Stimulated activated CD4-positive, alpha-beta T cell treated with anti-CD3 and anti-CD28 coated beads, Interleukin-12 subunit alpha, Interleukin-12 subunit beta, amount 100 ng/mL, for 4 hours (primary cell): ENCODE results near the gene CLPX.
A peak's percentile ranks its signal among the peaks of the same experiment; 100 is the strongest.
"Not testable (repeated sequence)": the region's sequence is repeated elsewhere in the genome, so short reads cannot be mapped to it uniquely, and the experiment has no call there.

Experiments used
- DNase-seq: peaks from one replicate; pipeline ENCODE4 v3.0.0-alpha.2; 2020

Gene CLPX

DNA sequence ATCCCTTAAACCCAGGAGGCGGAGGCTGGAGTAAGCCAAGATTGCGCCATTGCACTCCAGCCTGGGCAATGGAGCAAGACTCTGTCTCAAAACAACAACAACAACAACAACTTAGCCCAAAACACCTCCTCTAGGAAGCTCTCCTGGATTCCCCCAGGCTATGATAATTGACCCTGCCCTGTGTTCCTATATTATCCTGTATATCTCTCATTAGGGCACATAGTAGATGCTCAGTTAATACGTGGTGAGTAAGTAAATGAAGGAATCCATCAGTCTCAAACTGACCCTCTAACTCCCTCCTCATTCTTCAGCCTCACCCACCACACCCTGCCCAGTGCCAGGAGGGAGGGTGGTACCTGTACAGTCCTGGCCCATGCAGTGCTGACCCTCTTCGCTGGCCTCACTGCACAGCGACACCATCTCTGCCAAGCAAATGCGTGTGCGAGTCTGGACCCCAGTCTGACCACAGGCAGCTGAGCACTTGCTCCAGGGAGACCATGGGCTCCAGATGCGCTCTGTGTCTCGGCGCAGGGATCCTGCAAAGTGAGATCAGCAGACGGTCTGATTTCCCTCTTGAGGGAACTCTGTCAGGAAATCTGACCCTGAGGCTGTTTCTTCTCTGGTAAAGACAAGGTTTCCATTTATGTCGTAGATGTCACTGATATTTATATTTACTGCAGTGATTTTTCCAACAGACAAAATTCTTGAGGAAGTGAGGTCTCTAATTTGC is 20.0 kb upstream of the CLPX start:
- DNase-seq: no peak

DNA sequence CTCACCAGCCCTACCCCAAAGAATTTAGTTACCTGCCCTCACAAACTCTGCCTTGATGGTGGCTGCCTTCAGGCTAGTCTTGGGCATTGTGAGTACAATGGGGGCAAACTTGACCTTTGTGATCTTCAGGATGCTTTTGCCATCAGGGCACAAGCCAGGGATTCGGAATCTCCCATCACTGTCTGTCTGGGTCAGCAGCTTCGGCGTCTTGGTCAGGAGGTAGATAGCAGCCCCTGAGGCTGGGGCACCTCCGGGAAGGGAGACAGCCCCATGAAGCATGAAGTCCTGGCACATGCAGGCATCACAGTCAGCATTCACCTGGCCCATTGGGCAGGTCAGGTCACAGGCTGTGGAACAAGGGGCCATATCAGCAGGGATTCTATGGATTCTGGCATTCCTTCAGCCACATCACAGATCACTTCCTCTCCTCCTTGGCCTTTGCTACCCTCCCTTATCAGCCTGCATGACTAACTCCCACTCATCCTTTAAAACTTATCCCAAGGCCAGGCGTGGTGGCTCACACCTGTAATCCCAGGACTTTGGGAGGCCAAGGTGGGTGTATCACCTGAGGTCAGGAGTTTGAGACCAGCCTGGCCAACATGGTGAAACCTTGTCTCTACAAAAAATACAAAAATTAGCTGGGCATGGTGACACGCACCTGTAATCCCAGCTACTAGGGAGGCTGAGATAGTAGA is 19.2 kb upstream of the CLPX start:
- no peak for DNase-seq

DNA sequence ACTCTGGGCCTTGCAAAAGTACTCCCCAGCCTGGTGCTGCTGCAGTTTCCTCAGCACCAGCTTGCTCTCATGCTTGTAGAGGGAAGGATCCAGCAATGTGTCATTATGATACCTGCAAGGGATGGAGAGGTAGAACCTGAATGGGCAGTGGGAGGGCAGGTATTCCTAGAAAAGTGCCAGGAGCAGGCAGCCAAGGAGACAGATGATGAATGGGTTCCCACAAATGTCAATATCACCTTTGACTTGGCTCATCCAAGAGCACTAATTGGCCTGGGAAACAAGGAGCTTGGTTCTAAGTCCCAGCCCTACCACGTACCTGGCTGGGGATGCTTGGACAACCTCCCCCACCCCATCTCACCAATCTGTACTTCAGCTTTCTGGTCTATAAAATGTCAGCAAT is 16.8 kb upstream of the CLPX start:
- no peak for DNase-seq

DNA sequence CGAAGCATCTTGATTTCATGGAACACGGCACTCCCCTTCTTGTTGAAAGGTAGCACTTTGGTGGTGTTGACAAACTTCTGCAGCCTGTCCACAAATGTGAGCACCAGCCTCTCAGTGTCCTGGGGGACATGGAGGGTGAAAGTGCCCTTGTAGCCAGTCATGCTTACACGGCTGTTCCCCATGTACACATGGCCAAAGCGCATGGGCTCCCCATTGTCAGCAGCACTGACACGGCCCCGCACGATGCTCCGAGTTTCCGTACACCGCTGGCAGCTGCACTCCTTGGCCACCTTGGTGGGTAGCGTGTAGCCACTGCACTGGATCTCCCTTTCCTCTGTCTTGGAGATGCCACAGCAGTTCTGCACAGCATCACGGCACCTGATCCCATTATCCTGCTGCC is 13.4 kb upstream of the CLPX start:
- DNase-seq: no peak

DNA sequence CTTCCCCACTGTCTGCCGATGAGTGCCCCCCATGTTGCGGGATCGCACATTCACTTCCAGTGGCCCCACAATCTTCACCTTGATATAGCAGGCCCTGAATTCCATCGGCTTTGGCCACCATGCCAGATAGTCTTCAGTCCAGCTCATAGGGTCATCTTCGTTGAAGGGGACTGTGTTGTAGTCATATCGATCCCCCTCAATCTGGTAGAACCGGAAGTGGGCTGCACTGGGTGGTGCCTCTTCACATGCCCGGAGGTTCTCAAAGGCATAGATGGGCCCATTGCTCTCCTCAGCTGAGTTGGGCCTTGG is 12.1 kb upstream of the CLPX start:
- DNase-seq: no peak

DNA sequence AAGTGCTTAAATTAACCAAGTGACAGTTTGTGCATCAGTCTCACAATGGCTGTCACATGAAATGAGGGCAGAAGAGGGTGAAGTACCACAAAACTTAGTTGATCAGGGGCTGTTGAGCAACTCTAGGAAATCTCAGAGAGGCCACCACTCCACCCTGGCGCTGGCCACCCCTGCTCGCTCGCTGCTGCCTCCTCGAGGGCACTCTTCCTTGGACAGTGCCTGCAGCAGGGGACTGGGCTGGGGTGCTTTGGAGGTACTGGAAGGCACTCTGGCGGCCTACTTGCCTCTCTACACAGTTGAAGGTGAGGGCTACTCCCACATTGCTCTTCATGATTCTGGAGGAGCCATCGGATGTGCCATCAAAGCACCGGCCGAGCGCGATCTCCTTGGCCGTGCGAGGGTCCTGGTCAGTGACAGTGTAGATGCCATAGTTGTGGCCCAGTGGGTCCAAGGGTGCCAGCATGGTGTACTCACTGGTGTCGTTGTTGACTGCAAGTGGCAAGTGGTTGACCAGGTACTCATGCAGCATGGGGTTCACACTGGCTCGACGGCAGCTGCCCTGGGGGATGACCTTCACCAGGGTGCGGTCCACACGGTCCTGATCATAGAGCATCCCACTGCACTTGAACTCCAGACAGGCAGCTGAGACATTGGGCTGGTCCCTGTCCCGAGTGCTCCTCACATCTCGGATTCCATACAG is 11.6 kb upstream of the CLPX start:
- no peak for DNase-seq

DNA sequence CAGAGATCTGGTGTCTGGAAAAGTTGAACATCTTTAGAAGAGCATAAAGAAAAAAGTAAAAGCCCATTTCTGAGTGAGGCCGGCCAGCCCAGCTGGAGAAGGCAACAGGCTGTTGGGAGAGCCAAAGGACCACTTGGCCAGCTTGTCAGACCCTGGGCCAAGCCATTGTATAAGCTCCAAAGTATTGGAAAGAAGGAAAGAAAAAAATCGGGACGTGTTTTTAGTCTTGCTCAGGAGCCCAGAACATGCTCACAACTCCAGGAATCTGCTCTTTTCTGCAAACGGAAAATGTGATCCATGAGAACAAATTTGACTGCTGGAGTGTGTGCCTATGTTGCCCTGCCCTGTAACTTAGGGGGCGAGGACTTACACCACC is 10.4 kb upstream of the CLPX start:
- DNase-seq: no peak

DNA sequence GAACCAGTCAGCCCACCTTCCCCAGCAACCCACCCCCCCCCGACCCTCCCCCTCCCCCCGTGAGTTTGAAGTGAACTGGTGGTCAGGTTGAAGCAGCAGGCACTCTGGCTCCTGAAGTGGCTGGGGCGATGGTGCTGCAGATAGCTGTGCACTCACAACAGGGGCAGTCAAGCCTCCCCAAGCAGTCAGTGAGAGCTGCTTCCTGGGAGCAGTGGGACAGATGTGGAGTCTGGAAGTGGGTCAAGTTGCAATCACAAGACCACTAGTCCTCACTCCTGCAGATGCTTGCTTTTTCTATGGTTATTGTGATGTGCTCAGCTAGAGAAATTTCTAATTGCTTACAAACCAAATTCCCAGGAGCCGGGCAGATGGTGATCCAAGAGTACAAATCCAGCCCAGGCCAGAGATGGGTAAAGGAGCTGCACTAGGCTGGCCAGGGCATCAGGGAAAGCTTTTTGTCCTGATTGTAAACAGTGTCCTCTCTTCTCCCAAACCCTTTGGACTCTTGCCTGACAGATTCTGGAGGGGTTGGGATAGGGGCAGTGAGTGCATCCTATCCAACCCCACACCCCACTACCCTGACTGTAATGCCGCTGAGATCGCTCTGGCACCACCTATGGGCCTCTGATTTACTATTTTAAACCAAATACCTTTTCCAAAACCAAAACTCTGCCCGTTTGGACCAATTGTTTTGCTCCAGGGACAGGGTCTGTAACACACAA is 9.8 kb upstream of the CLPX start:
- DNase-seq: no peak

DNA sequence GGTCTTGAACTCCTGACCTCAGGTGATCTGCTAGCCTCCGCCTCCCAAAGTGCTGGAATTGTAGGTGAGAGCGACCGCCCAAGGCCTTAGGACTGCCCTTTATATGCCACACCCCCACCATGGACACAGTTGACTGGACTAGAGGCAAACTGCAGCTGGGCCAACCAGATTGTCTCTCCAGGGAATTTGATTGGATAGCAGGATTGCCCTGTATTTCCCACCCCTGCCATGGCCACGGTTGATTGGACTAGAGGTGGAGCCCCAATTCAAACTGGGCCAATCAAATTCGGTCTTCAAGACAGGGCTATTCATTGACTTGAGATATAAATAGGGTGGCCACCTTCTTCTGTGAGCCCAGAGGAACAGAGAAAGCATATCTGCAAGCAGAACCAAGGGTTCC is 6.9 kb upstream of the CLPX start:
- no peak for DNase-seq

DNA sequence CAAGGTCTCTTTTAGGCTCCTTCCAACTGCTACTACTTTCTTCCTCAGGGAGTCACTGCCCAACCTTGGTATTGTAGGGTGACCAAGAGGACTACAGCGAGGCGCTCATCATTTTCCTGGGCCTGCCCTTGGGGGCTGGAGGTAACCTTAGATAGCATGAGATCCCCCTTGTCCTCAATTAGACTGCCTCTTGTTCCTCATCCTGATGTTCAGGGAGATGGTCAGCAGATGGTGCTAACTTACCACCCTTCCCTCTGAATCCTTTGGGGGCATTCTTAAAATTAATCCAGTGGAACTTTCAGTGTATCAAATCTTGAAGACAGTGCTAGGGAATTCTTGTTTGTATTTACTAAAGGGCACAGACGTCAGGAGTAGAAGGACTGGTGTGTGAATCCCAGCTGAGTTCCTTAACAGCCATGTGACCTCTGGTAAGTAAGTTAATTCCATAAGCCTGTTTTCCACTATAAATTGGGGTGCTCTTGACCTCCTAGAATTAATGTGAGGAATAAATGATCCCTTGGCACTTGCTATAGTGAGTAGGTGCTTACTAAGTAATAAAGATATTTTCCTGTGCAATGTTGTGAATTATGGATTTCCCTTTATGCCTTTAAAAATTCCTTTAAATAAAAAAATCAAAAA is 4.1 kb upstream of the CLPX start:
- no peak for DNase-seq

DNA sequence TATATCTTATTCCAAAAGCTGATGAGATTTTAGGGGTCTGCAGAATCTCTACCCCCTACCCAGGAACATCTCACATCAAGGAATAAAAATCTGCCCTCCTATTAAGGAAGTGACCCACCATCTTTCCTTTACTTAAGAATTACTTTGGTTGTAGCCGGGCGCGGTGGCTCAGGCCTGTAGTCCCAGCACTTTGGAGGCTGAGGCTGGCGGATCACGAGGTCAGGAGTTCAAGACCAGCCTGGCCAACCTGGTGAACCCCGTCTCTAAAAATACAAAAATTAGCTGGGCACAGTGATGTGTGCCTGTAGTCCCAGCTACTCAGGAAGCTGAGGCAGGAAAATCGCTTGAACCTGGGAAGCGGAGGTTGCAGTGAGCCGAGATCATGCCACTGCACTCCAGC is 3.3 kb upstream of the CLPX start:
- DNase-seq: not testable (repeated sequence)

DNA sequence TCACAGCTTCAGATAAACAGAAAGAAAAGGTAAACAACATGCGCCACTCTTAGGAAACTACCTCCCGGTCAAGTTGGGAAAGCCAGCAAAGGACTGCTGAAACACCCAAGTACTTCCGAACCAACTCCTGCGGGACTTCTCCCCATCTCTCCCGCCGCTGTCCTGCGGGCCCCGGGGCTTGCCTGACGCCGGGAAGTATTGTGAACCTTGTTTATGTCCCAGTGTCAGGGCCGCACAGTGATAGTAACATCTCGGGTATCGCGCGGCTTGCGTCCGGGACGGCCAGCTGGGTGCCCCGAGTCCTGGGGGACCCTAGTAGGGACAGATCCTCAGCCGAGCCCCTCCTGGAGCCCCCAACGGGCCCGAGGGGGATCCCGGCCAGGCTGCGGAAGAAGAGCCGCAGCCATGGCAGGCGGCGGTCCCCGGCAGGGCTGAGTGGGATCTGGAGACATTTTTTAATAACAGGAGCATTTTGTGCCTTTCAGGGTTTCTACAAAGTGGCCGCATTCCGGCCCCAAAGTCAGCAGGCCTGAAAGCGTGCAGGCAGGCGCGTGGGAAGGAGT is 756 bp downstream of the CLPX start:
- peak; percentile 16 for DNase-seq

DNA sequence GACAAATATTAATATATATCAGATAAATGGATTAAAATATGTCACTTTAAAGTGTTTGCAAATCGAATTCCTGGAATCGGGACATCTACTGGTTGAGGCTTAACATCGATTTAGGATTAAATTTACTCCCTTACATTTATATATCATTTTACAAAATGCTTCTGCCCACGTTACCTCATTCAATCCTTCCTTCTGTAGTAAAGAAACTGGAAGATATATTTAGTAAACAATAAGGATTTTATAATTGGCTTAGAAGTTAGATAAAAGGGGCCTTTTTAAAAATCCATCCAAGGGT is 1.3 kb downstream of the CLPX start:
- DNase-seq: no peak

DNA sequence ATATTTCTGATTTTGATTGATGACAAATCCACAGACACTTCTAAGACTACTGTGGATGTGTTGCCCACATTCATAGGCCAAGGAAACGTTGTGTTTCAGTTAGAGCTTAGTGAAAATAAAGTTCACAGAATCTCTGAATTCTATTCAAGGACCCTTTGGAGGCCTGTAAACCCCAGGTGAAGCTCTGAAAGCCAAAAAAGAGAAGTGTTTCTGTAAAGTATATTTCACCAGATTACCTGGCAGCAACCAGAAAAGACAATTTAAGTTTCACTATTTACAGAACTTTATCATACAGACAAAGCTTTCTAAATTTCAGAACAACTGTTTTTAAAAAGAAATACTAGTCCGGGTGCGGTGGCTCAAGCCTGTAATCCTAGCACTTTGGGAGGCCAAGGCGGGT is 2.6 kb downstream of the CLPX start:
- no peak for DNase-seq

DNA sequence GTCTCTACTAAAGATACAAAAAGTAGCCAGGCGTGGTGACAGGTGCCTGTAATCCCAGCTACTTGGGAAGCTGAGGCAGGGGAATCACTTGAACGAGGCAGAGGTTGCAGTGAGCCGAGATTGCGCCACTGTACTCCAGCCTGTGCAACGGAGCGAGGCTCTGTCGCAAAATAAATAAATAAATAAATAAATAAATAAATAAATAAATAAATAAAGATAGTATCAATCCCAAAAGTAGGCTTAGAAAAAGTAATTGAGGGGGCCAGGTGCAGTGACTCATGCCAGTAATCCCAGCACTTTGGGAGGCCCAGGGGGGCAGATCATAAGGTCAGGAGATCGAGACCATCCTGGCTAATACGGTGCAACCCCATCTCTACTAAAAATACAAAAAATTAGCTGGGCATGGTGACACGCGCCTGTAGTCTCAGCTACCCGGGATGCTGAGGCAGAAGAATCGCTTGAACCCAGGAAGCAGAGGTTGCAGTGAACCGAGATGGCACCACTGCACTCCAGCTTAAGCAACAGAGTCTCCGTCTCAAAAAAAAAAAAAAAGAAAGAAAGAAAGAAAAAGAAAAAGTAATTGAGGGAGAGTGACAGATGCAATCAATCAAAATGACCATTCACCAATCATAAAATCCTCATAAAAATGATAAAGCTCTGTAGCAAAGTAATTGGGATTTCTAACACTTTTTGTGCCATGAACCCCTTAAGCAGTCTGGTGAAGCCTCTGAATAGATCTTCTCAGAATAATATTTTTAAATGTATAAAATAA is 3.4 kb downstream of the CLPX start:
- DNase-seq: not testable (repeated sequence)

DNA sequence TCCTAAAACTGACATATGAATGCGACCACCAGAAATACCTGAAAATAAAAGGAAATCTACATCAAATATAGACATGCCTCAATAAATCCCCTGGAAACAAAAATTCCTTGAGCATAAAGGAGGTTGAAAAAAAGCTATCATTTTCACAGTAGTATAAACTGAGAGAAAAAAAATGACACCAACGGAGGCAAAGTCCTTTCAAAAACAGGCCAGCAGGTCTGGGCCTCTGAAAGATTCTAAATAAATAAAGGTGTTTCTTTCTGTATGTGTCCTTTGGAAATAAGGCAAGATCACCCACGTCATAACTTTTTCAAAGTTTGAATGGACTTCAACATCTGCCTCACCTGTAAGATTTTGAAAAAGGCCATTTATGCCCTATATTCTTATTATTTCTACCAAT is 5.0 kb downstream of the CLPX start:
- no peak for DNase-seq

DNA sequence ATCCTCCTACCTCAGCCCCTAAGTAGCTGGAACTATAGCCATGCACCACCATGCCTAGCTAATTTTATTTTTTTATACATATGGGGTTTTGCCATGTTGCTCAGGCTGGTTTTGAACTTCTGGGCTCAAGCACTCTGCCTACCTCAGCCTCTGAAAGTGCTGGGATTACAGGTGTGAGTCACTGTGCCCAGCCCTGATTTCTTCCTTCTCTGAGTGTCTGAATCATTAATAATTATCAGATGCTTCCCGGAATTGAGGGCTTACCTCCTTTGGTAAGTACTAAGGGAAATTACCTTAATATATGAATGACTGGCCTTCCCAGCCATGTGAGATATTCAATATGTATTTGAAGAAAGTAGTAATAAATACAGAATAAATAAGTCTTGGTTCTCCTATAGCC is 7.2 kb downstream of the CLPX start:
- no peak for DNase-seq

DNA sequence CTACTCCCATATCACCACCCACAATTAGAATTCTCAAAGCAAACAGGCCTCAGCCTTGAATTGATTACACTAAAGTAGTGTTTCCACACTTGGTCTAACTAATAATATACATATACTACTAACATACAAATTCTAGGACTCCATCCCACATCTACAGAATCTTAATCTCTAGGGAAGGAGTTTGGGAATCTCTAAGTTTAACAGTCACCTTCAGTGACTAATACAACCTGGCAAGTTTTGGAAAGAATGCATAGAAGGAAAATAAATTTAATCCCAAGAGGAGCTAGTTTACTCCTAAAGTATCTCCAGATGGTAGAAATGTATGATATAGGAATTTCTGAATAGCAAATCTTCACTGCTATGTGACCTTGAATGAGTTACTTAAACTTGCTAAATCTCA is 9.1 kb downstream of the CLPX start:
- no peak for DNase-seq

DNA sequence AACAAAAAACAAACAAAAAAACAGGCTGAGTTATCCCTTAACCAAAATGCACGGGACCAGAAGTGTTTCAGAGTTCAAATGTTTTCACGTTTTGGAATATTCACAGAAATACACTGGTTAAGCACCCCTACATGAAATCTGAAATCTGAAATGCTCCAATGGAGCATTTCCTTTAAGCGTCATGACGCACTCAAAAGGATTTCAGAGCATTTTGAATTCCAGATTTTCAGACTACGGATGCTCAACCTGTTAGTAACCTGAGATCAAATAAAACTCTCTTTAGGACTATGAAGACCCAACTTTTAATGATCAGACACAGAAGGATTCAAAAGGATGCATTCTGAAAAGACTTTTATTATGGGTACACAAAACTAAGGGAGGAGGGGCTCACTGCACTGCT is 9.6 kb downstream of the CLPX start:
- no peak for DNase-seq

DNA sequence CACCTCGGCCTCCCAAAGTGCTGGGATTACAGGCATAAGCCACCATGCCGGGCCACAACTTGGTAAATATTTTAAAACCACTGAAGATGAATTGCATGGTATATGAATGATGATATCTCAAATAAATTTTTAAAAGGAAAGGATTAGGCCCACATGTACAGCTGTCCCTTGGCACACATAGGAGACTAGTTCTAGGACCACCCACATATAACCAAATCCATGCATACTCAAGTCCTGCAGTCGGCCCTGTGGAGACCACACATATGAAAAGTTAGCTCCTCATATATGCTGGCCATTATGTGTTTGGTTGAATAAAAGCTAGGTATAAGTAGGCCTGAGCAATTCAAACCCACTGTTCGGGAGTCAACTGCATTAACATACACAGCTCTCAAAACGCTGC is 10.6 kb downstream of the CLPX start:
- no peak for DNase-seq

DNA sequence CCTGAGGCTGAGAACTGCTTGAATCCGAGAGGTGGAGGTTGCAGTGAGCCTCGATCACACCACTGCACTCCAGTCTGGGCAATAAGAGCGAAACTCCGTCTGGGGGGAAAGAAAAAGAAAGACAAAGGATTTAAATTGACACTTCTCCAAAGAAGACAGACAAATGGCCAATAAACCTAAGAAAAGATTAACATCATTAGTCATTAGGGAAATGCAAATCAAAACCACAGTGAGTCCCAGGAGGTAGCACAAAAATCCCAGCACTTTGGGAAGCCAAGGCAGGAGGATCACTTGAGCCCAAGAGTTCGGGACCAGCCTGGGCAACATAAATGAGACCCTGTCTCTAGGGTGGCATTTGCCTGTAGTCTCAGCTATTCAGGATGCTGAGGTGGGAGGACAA is 12.6 kb downstream of the CLPX start:
- no peak for DNase-seq

DNA sequence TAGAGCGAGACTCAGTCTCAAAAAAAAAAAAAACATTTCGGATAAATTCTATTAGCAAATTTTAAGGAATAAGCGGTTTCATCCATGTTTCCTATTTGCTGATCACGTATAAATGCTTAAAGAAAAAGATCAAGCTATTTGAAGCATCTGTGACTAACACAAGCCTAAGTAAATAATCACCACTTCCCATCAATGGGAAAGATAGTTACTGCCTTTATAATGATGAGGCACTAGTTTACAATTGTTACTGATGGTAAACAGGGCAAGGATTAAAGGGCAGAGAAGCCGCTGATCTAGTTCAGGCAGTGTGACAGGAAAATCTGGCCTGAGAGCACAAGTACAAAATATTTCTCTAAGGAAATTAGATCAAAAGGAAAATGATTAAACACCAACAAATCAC is 13.7 kb downstream of the CLPX start:
- DNase-seq: no peak

DNA sequence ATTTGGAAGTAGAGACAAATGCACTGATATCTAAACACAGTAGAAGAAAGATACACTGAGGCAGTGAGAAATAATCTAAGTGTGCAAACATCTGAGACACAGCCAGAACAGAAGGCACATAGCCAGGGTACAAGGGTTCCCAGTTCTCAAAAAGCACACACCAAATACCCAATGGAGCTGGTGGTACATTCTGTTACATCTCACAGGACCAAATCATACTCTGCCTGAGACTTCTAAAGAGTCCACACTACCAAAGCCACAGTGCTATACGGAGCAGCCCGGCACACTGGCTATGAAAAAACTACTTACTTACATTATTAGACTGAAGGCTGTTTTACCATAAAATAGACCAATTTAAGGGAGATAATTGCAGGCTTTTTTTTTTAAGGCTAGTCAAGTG is 19.3 kb downstream of the CLPX start:
- no peak for DNase-seq
